ENCODE measurements around the gene USP17L29.
"Not testable (repeated sequence)": the region's sequence is repeated elsewhere in the genome, so short reads cannot be mapped to it uniquely, and the experiment has no call there.

Gene USP17L29

GRCh38 chr4:9353338-9353737 lies at the start of gene USP17L29:
USP17L29 (plus strand) TSS chr4:9353638; CDS start chr4:9353638, 0 bp downstream.
- in situ Hi-C loops (cut with HindIII; ENCODE audit: low sequenced_read_pairs); H3K4me3 ChIP-seq (ENCODE audit: low read depth, low read length); DNase-seq (ENCODE audit: low read depth, low spot score): not testable (repeated sequence)

- H3K4me3 ChIP-seq (ENCODE audit: low read depth, low read length); in situ Hi-C loops (cut with HindIII; ENCODE audit: low sequenced_read_pairs); DNase-seq (ENCODE audit: low read depth, low spot score): not testable (repeated sequence)
Observed at GRCh38 chr4:9324191-9324590, 29.2 kb upstream of the USP17L29 start.

GRCh38 chr4:9324865-9325264 lies 28.6 kb upstream of the USP17L29 start, which contains the start of gene USP17L24:
USP17L24 (plus strand) TSS chr4:9325165; CDS start chr4:9325165, 0 bp downstream.
- H3K4me3 ChIP-seq (ENCODE audit: low read depth, low read length); in situ Hi-C loops (cut with HindIII; ENCODE audit: low sequenced_read_pairs); DNase-seq (ENCODE audit: low read depth, low spot score): not testable (repeated sequence)

- in situ Hi-C loops (cut with HindIII; ENCODE audit: low sequenced_read_pairs); DNase-seq (ENCODE audit: low read depth, low spot score); H3K4me3 ChIP-seq (ENCODE audit: low read depth, low read length): not testable (repeated sequence)
Observed at GRCh38 chr4:9329611-9330010, 23.8 kb upstream of the USP17L29 start, which contains the start of gene USP17L25. USP17L25 (plus strand) TSS chr4:9329911; CDS start chr4:9329911, 0 bp downstream.

- in situ Hi-C loops (cut with HindIII; ENCODE audit: low sequenced_read_pairs); DNase-seq (ENCODE audit: low read depth, low spot score); H3K4me3 ChIP-seq (ENCODE audit: low read depth, low read length): not testable (repeated sequence)
Observed at GRCh38 chr4:9334358-9334757, 19.1 kb upstream of the USP17L29 start, which contains the start of gene USP17L26. USP17L26 (plus strand) TSS chr4:9334658; CDS start chr4:9334658, 0 bp downstream.

- in situ Hi-C loops (cut with HindIII; ENCODE audit: low sequenced_read_pairs); DNase-seq (ENCODE audit: low read depth, low spot score); H3K4me3 ChIP-seq (ENCODE audit: low read depth, low read length): not testable (repeated sequence)
Observed at GRCh38 chr4:9339103-9339502, 14.3 kb upstream of the USP17L29 start, which contains the start of gene USP17L5. USP17L5 (plus strand) TSS chr4:9339403; CDS start chr4:9339403, 0 bp downstream.

- in situ Hi-C loops (cut with HindIII; ENCODE audit: low sequenced_read_pairs); DNase-seq (ENCODE audit: low read depth, low spot score); H3K4me3 ChIP-seq (ENCODE audit: low read depth, low read length): not testable (repeated sequence)
Observed at GRCh38 chr4:9343848-9344247, 9.6 kb upstream of the USP17L29 start, which contains the start of gene USP17L27. USP17L27 (plus strand) TSS chr4:9344148; CDS start chr4:9344148, 0 bp downstream.

GRCh38 chr4:9348593-9348992 lies 4.8 kb upstream of the USP17L29 start, which contains the start of gene USP17L28:
USP17L28 (plus strand) TSS chr4:9348893; CDS start chr4:9348893, 0 bp downstream.
- in situ Hi-C loops (cut with HindIII; ENCODE audit: low sequenced_read_pairs); H3K4me3 ChIP-seq (ENCODE audit: low read depth, low read length); DNase-seq (ENCODE audit: low read depth, low spot score): not testable (repeated sequence)

- H3K4me3 ChIP-seq (ENCODE audit: low read depth, low read length); in situ Hi-C loops (cut with HindIII; ENCODE audit: low sequenced_read_pairs); DNase-seq (ENCODE audit: low read depth, low spot score): not testable (repeated sequence)
Observed at GRCh38 chr4:9350866-9351265, 2.6 kb upstream of the USP17L29 start.

GRCh38 chr4:9362829-9363228 lies 9.4 kb downstream of the USP17L29 start, which contains the start of gene USP17L30:
USP17L30 (plus strand) TSS chr4:9363129; CDS start chr4:9363129, 0 bp downstream.
- DNase-seq (ENCODE audit: low read depth, low spot score); in situ Hi-C loops (cut with HindIII; ENCODE audit: low sequenced_read_pairs); H3K4me3 ChIP-seq (ENCODE audit: low read depth, low read length): not testable (repeated sequence)

GRCh38 chr4:9379881-9380280 lies 26.4 kb downstream of the USP17L29 start:
- H3K4me3 ChIP-seq (ENCODE audit: low read depth, low read length); in situ Hi-C loops (cut with HindIII; ENCODE audit: low sequenced_read_pairs); DNase-seq (ENCODE audit: low read depth, low spot score): not testable (repeated sequence)

- DNase-seq (ENCODE audit: low read depth, low spot score); in situ Hi-C loops (cut with HindIII; ENCODE audit: low sequenced_read_pairs); H3K4me3 ChIP-seq (ENCODE audit: low read depth, low read length): not testable (repeated sequence)
Observed at GRCh38 chr4:9381012-9381534, 27.6 kb downstream of the USP17L29 start.

GRCh38 chr4:9384126-9384525 lies 30.7 kb downstream of the USP17L29 start:
- H3K4me3 ChIP-seq (ENCODE audit: low read depth, low read length) = no peak overlapping the region
- no peak for TF ChIP-seq CTCF (IDR thresholded peaks at IDR 0.05; ENCODE audit: low read depth, low read length)
- DNase-seq (ENCODE audit: low read depth, low spot score) = no peak
- in situ Hi-C loops (cut with HindIII; ENCODE audit: low sequenced_read_pairs) = no loop called here

GRCh38 chr4:9389001-9389400 lies 35.6 kb downstream of the USP17L29 start:
- in situ Hi-C loops (cut with HindIII; ENCODE audit: low sequenced_read_pairs); H3K4me3 ChIP-seq (ENCODE audit: low read depth, low read length); DNase-seq (ENCODE audit: low read depth, low spot score): not testable (repeated sequence)

All from astrocyte of the spinal cord (primary cell).